ENCODE data around the gene TBCCD1.

The TBCCD1 gene, protein sequence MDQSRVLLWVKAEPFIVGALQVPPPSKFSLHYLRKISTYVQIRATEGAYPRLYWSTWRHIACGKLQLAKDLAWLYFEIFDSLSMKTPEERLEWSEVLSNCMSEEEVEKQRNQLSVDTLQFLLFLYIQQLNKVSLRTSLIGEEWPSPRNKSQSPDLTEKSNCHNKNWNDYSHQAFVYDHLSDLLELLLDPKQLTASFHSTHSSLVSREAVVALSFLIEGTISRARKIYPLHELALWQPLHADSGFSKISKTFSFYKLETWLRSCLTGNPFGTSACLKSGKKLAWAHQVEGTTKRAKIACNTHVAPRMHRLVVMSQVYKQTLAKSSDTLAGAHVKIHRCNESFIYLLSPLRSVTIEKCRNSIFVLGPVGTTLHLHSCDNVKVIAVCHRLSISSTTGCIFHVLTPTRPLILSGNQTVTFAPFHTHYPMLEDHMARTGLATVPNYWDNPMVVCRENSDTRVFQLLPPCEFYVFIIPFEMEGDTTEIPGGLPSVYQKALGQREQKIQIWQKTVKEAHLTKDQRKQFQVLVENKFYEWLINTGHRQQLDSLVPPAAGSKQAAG

GRCh38 chr3:186567072-186567921 lies at the start of gene TBCCD1:
Gene TBCCD1 (minus strand): TSS chr3:186567339. CDS start chr3:186564329, 3,010 bp downstream.
- peak; percentile 91 for DNase-seq

- no peak for DNase-seq
Observed at GRCh38 chr3:186616299-186616617, 49.1 kb upstream of the TBCCD1 start.

DNA sequence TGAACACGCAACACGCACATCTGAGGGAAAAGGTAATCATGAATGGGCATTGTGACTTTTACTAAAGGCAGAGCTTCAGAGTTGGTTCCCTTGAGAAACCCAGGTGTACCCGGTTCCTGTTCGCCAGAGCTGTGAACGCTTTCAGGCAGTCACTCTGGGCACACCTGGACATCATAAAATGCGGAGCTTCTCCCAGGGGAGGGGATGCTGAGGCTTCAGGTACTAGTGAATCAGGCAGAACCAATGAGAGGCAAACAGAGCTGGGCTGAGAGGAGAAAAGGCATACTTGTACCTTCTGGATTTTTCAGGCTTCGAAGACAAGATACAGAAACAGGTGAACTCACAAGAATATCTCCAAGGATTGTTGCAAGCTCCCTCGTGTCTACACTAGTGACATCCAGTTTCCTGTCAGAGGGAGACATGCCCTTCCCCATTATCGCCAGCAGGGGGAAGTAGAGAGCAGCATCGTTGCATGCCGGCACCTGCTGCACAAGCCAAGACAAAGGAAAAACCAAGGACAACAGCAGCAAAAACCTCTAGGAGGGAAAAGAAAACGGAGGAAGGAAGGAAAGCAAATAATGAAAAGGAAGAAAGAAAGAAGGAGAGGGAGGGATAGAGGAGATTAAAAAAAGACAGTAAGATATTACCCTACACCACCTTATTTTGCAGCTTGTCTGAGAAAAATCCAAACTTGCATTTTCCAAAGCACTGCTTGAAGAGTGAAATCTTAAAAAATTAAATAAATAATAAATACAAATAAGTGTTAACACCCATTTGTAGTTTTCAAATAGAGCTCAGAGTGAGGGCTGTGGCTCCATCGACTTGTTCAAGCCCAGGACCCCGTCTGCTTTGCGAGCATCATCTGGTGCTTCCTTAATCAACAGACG lies 47.7 kb upstream of the TBCCD1 start:
- DNase-seq = peak; percentile 72

- no peak for DNase-seq
Observed at GRCh38 chr3:186614266-186614596, 47.1 kb upstream of the TBCCD1 start.

- no peak for DNase-seq
Observed at GRCh38 chr3:186613637-186614265, 46.6 kb upstream of the TBCCD1 start.

DNA sequence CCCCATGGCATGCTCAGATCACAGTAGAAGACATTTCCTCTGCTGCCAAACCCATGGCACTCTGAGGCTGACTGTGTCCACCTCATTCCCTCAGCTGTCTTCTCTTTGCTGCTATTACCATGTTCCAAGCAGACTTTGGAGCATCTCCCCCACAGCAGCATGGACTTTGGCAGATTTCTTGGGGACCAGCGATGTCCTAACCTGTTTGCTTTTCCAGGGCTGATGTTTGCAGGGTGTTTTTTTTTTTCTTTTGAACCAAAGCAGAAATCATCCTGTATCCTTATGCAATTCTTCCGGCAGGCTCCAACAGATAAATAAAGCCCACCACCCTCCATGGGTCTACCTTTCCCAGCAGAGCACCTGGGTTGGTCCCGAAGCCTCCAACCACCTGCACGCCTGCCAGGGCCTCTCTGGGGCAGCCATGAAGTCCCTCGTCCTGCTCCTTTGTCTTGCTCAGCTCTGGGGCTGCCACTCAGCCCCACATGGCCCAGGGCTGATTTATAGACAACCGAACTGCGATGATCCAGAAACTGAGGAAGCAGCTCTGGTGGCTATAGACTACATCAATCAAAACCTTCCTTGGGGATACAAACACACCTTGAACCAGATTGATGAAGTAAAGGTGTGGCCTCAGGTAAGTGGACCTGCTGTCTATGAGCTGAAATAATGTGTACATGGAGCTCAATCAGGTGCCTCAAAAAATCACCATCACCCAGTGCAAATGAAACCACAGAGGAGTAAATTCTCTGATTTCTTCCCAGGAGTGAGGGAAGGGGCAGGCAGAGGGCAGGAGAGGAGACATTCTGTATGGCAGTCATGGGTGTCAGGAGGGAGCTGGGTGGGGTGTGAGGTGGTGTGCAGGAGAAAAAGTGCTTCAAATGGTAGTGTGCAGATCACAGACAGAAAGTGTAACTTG lies 45.8 kb upstream of the TBCCD1 start, which contains the start of gene AHSG:
Gene AHSG (plus strand): TSS at position 340 of the 916 bp plus-strand sequence. CDS start 82 bp downstream, at position 422.
- DNase-seq = no peak

- no peak for DNase-seq
Observed at GRCh38 chr3:186612065-186612464, 44.9 kb upstream of the TBCCD1 start.

DNA sequence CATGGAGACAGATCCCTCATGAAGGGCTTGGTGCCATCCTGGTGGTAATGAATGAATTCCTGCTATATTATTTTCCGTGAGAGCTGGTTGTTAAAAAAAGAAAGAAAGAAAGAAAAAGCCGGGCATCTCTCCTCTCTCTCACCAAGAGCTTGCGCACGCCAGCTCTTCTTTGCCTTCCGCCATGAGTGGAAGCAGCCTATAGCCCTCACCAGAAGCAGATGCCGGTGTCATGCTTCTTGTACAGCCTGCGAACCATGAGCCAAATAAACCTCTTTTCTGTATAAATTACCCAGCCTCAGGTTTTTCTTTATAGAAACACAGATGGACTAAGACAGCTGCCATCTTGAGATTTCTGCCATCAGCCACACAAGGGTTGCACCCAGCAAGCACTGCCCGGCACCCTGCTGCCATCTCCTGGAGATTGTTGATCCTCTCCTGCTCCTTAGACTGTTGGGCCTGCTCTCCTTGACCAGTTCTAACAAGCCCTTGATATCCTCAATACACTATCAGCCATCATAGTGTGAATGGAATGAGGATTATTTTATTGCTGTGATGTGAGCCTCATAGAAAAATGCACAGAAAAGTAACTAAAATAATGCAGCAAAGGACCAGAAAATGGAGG lies 42.2 kb upstream of the TBCCD1 start:
- peak; percentile 30 for DNase-seq

- no peak for DNase-seq
Observed at GRCh38 chr3:186608624-186609215, 41.6 kb upstream of the TBCCD1 start.

DNA sequence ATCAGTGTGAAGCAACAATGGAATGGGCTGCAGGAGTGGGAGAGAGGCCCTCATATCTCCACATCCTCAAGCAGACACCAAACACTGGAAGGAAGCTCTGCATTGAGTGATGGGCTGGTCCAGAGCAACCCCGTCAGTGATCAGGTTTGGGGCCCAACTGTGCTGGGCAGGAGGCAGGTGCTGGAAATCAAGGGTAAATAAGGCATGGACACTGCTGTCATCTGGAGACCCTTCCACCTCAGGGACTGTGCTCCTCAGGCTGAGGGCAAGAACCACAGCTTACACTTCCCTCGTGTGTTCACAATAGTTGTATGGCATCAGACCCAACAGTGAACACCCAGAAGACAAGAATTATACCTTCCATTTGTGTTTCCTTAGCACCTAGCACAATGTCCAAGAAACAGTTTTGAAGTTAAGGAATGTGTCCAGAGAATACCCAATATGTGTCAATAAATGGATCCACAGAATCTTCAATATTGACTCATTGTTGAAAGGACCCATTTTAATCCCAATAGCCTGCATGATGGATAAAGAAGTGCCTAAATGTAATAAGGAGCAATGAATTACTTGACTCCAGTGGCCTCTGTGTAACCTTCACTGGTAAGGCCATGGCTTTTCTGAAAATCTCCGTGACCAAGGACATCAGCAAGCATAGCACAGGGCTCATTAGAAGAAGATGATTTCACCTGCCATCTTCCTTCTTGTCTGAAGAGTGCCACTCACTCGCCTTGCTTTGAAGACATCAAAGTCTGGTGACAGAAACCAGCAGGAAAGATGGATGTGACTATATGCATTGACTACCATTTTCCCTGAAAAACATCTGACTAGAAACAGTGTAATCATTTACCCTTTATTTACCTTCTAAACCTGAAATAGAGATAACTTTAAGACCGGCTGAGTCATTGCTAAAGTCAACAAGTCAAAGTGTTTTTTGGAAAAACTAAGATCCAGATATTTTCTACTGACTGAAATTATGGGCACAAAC lies 38.7 kb upstream of the TBCCD1 start:
- DNase-seq = no peak

GRCh38 chr3:186605078-186605477 lies 37.9 kb upstream of the TBCCD1 start:
- no peak for DNase-seq

- DNase-seq = no peak
Observed at GRCh38 chr3:186603159-186603558, 36.0 kb upstream of the TBCCD1 start.

GRCh38 chr3:186600896-186601295 lies 33.8 kb upstream of the TBCCD1 start:
- no peak for DNase-seq

DNA sequence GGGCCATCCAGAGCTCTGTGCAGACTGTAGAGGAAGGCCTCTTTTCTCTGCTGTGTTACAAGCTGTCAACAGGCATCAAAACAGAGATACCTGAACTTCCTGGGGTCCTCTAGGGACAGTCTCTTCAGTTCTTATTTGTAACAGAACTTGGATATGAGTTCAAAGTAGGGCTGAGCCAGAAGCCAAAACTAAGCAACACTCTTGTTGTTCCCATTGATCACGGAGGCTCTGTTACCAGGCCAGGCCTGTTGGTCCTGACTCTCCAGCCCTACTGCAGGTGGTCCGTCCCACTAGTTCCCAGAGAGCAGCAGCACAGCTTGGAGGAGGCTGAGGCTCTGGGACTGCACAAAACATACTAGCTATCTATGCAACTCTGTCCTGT lies 32.6 kb upstream of the TBCCD1 start:
- no peak for DNase-seq

- peak; percentile 5 for DNase-seq
Observed at GRCh38 chr3:186599142-186599784, 32.1 kb upstream of the TBCCD1 start.

- DNase-seq = no peak
Observed at GRCh38 chr3:186598794-186599141, 31.6 kb upstream of the TBCCD1 start.

GRCh38 chr3:186598108-186598784 lies 31.1 kb upstream of the TBCCD1 start:
- DNase-seq = no peak
